ENCODE measurements around the gene DNAH3.

DNA sequence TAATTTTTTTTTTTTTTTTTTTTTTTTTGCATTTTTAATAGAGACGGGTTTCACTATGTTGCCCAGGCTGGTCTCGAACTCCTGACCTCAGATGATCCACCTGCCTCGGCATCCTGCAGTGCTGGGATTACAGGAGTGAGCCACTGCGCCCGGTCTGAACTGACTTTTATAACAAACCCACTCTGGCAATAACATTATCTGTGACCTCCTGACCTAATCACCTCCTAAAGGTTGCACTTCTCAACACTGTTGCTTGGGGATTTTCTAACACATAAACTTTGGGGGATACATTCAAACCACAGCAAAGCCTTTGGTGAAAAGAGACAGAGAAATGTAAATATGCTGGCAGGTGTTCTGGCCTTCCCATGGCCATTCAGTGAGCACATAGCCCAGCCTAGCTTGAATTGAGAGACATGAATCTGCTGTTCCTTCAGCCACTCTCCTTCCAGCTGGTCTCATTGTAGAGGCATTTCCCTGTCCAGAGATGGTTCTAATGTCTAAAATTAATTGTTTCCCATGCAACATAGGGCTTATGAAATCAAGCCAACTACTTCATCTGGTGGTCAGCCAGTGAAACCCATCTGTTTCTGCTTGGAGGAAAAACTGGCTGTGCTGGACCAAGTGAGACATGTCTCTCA, 221.8 kb downstream of the DNAH3 start:
- TF ChIP-seq POLR2A (IDR thresholded peaks at IDR 0.05): no peak
- TF ChIP-seq, protein P1, sequence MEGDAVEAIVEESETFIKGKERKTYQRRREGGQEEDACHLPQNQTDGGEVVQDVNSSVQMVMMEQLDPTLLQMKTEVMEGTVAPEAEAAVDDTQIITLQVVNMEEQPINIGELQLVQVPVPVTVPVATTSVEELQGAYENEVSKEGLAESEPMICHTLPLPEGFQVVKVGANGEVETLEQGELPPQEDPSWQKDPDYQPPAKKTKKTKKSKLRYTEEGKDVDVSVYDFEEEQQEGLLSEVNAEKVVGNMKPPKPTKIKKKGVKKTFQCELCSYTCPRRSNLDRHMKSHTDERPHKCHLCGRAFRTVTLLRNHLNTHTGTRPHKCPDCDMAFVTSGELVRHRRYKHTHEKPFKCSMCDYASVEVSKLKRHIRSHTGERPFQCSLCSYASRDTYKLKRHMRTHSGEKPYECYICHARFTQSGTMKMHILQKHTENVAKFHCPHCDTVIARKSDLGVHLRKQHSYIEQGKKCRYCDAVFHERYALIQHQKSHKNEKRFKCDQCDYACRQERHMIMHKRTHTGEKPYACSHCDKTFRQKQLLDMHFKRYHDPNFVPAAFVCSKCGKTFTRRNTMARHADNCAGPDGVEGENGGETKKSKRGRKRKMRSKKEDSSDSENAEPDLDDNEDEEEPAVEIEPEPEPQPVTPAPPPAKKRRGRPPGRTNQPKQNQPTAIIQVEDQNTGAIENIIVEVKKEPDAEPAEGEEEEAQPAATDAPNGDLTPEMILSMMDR (IDR thresholded peaks at IDR 0.05 in 8 of 11, conservative IDR thresholded peaks at IDR 0.05 in 3 of 11): no peak
